Activated naive CD4-positive, alpha-beta T cell (primary cell): ENCODE measurements around the gene C1orf21.

Experiments used
- DNase-seq, 4 experiments: peaks; one replicate each; lab custom pipeline; 2025; lab: John Stamatoyannopoulos, UW

The C1orf21 gene

DNA sequence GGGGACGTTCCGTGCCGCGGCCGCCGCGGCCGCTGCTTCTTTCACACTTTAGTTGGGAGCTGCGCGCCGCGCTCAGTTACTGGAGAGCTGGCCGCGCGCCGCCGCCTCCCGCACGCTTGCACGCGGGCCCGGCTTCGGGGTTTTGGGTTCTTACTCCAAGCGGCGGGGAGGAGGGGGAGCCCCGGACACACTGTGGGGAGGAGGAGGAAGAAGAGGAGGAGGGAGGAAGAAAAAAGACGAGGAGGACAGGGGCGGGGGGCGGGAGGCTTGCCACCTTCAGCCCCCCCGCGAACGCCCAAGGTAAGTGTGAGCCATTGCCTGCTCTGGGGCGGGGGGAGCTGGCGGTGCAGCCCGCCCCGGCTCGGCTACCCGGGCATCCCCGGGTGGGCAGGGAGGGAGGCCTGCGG is 243 bp downstream of the C1orf21 start:
- no peak for DNase-seq

DNA sequence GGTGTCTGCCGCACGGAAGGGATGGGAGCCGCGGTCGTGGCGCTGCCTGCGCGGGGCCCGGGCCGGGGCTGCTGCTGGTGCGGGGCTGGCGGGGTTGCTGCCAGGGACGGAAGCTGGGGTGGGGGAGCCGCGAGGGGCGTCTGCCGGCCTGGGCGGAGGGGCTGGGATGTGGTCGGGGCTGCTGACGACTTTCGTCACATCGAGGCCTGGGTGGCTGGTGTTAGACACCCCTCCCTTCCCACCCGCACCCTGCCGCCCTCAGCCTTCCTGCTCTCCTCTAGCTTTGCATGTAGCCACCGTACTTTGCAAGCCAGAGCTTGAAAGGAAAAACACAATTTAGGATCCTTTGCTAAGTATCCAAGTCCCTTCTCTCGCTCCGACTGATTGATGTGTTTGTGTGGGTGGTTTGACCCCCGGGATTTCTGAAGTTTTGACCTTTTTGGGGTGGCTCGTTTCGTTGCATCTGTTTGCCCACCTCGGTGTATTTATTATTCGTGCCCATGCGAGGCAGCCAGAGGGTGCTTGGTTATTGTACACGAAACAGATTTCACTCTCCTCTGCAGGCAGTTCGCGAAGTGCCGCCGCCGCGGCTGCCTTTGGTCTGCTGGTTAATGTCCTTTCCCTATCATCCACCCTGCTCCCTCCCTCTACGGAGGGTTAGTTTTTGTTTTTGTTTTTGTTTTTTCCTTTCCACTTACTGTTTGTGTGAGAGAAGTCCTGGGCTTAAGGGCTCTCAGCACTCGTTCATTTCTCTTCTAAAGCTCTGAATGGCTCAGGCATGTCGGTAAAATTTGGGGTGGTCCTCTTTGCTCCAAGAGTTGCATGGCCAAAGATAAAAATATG is 868 bp downstream of the C1orf21 start:
- DNase-seq: peak in 2 of 4 experiments; percentile 9 to 14

DNA sequence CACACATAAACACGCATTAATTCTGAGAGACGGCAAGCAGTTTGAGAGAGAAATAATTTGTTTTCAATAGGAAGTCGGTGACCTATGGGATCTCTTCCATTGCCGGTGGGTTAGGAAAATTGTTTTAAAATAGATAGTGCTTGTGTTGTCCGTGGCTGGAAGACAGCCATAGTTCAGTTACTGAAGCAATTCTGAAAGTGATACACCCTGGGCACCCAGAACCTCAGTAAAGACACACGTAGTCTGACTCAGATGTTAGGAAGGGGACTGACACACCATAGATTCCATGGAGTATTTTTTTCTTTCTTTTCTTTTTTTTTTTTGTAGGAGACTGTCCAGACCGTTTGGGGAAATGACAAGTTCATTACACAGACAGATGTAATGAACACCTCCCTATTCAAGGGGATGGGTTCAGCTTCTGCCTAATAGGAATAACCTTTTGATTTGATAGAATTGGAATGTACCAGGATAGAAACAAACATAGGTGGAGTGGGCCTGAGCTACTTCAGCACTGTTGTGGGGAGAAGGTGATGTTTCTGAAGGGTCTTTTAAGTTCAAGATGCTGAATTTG is 1.6 kb downstream of the C1orf21 start:
- DNase-seq: no peak

DNA sequence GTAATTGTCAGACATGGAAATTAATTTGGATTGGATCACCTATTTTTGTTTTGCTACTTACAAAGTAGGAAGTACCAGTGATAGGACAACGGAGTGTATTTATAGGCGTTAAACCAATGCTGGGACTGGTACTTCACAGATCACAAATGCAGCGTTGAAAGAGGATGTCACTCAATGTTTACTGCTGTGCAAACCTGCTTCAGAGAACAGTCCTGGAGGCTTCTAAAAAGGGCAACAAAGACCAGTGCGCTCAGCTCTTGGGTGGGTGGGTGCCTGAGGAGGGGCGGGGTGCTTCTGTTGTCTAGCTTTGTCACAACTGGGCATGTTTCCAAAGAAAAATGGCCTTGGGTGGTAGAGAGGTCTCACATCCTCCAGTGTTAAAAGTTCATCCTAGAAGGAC is 2.1 kb downstream of the C1orf21 start:
- DNase-seq: no peak

DNA sequence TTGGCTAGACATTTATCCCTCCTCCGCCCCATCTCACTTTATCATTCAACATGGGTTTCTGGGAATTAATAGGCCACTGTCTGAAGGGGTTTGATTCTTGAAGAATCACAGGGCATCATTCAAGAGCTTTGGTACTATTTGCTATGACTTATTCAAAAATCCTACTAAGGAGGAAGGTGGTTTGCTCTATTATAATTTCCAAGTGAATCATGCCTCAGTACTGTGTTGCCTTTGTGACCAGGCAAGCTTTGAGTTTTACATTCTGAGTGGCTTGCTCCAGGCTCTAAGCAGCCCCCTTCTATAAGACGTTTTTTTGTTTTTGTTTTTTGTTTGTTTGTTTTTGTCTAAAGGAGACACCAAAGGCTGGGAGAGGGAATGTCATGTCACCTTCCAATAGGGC is 2.6 kb downstream of the C1orf21 start:
- DNase-seq: no peak

DNA sequence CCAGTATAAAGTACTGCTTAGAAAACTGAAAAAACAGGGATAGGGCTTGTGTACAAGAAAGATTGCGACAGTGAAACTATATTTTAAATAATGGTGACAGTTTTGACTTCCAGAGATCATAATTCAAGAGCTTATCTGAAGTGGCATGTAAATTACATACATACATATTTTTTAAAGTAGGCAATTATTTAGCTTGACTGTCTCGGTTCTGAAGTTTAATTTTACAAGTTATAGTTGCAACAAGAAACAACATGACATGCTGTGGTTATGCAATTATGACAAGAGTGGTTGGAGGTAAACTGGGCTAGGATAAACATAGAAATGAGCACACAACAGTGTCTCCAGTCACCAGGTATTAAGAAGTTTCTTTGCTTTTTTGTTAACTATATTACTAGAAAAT is 4.1 kb downstream of the C1orf21 start:
- no peak for DNase-seq

DNA sequence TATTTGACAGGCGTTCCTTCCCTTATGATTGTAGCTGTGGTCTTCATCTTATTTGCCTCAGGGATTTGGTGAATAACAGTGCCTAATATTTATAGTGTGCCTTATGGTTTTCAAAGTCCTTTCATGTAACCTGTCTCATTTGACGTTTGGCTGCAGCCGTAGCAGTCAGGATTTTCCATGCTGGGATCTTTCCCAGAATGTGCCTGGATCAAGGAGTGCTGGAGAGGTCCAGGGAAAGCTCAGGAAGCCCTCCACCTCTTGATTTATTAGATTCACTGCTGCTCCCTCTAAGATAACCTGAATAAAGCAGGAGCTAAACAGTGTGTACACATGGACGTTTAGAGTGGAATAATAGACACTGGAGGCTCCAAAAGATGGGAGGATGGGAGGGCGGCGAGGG is 5.2 kb downstream of the C1orf21 start:
- DNase-seq: no peak

DNA sequence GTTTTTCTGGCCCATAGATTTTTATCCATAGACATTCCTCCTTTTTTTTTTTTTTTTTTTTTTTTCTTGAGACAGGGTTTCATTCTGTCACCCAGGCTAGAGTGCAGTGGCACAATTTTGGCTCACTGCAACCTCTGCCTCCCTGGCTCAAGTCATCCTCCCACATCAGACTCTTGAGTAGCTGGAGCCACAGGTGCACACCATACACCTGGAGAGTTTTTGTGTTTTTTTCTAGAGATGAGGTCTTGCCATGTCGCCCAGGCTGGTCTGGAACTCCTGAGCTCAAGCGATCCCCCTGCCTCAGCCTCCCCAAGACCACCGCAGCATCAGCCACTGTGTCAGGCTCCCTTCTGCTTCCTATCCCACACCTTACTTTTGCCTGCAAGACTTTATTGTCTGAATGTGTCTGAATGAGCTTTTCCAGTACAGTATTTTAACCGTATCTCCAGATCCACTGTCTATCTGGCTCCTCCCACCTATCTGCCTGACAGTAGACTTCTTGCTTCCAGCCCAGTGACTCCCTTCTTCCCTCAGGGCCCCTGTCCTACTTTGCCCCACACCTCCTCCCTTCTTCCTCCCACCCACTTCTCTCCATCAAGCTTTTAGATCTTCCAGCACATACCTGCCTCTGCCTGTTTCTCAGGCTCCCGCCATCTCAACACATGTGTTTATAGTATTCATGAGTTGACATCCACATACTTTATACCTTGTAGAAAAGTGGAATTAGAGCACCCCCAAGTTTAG is 6.1 kb downstream of the C1orf21 start:
- no peak for DNase-seq

- DNase-seq: no peak
These were observed 7.1 kb downstream of the C1orf21 start for GRCh38 chr1:184393962-184394361.

DNA sequence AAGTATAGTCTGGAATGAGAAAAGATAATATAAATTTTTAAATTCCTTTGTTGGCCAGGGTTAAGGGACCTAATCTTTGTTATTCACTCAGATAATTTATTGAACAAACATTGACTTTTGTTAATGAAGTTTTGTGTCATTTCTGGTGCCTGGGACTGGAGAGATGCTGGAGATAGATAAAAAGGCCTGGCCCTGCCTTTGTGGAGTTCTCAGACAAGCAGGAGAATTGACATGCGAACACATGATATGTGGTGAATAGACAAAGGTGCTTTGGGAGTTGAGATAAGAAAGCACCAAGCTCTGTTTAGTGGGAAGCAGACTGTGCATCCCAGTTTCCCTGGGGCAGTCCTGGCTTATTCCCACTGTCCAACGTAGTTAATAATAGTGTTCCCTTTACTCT is 8.5 kb downstream of the C1orf21 start:
- no peak for DNase-seq

DNA sequence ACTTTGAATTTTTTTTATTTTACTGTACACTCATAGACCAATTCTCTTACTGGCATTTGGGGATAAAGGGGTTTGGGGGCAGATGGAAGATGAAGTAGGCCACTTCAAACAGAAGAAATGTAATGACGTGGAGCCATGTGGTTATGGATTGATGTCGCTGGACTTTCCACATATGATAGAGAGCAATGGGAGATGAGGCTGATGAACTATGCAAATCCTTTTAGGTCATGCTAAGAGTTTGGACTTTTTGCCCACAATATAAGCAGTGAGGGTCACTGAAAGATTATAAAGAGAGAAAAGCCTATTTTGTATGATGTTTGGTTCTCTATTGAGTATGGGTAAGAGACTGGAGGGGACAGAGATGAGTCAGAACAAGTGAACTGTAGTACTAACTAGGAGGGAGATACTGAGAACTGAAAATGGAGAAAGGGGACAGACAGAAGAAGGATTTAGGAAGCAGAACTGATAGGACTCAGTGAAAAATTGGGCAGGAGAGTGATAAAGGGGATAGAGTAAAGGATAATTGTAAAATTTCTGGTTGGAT is 9.2 kb downstream of the C1orf21 start:
- no peak for DNase-seq

GRCh38 chr1:184399192-184399847 is 12.5 kb downstream of the C1orf21 start:
- DNase-seq: no peak

DNA sequence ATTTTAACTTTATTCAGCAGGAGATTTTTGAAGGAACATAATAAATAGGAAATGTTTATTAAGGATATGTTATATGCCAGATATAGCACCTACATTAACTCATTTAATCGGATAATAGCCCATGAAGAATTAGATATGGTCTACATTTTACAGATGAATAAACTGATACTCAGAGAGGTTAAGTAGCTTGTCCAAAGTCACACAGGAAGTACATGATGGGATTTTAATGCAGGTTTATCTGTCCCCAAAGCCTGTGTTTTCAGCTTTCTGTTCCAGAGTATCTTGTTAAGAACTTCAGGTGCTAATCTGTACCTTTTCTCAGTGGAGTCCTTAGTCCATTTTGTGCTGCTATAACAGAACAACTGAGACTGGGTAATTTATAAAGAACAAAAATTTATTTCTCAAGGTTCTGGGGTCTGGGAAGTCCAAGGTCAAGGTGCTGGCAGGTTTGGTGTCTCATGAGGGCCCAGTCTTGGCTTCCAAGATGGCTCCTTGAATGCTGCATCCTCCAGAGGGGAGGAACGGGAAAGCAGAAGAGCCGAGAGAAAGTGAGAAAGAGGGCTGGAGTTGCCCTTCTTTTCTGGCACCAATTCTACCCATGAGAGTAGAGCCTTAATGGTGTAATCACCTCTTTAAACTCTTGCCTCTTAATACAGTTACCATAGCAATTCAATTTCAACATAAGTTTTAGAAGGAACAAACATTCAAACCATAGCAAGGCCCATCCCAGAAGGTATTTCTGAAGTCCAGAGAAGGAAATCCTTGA is 17.3 kb downstream of the C1orf21 start:
- no peak for DNase-seq

DNA sequence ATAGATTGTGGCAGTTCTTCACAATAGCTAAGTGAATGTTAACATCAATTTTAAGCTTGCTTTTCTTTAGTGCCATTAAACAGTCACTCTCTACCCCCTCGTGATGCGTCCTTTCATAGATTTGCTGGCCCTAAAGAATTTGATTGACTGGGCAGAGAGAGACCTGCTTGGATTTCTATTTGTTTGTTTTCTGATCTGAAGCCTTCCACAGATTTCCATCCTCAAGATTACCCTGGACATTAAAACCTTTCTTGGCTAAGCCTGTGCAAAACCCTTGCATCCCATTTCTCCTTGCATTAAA is 17.8 kb downstream of the C1orf21 start:
- no peak for DNase-seq

- DNase-seq: no peak
These were observed 18.4 kb downstream of the C1orf21 start for GRCh38 chr1:184405094-184405800.

- no peak for DNase-seq
These were observed 18.9 kb downstream of the C1orf21 start for GRCh38 chr1:184405801-184406142.

DNA sequence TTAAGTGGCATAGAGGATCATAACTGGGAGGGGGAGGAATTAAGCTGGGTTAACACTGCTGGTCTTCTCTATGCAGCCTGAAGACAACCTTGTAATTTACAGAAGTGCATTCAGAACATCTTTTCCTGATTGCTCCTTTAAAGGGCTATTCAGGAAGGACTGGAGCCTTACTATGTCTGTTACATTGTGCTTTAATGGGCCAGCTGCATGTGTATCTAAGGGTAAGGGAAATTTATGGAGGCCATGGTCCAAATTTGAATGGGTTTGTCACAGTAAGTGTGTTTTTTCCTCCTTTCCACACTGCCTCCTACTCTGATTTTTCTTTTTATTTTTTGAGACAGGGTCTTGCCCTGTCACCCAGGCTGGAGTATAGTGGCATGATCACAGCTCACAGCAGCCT is 19.6 kb downstream of the C1orf21 start:
- no peak for DNase-seq

- no peak for DNase-seq
These were observed 21.1 kb downstream of the C1orf21 start for GRCh38 chr1:184407816-184408510.

GRCh38 chr1:184408580-184408979 is 21.8 kb downstream of the C1orf21 start:
- no peak for DNase-seq

GRCh38 chr1:184409011-184409410 is 22.2 kb downstream of the C1orf21 start:
- no peak for DNase-seq

GRCh38 chr1:184412472-184412871 is 25.6 kb downstream of the C1orf21 start:
- DNase-seq: no peak
